MCF 10A (cell line): ENCODE data around the gene SORBS1. TPM values are rescaled to one million over a fixed set of nuclear protein-coding genes. Genes with fewer than 3 reads are reported as not detected.

Experiments used
- BruUV-seq: library from RNA; stranded (reverse); fragments of 400-500 nt; replicated peaks from 2 replicates; lab custom pipeline; 2021; lab: Mats Ljungman, UMichigan
- CTCF ChIA-PET: fragments of 300-600 bp; sonication (Branson Sonifier 250); formaldehyde crosslinking; extraction: SDS; loops from one replicate; lab custom pipeline; 2021; ENCODE audit warnings: antibody characterized with exemption, inconsistent platforms; lab: Yijun Ruan, JAX
- POLR2A ChIA-PET: fragments of 300-600, 350-650 bp; sonication (Branson Sonifier 250); formaldehyde crosslinking; extraction: SDS; loops from one replicate; lab custom pipeline; 2020; ENCODE audit warnings: antibody characterized with exemption, inconsistent platforms; lab: Yijun Ruan, JAX
- DNase-seq: peaks from one replicate; pipeline ENCODE4 v3.0.0-alpha.2; 2018; ENCODE audit not compliant: unreplicated experiment
- H3K27ac Mint-ChIP-seq: one replicate; pipeline ENCODE4 v1.8.0; 2022; ENCODE audit warnings: mild to moderate bottlenecking, low read depth, mixed read lengths; ENCODE audit not compliant: unreplicated experiment
- H3K27me3 Mint-ChIP-seq: one replicate; pipeline ENCODE4 v1.8.0; 2022; ENCODE audit warnings: mixed read lengths; ENCODE audit not compliant: insufficient read depth, unreplicated experiment
- H3K36me3 Mint-ChIP-seq: one replicate; pipeline ENCODE4 v1.8.0; 2022; ENCODE audit warnings: mild to moderate bottlenecking, moderate library complexity, mixed read lengths; ENCODE audit not compliant: insufficient read depth, unreplicated experiment
- H3K4me1 Mint-ChIP-seq: one replicate; pipeline ENCODE4 v1.8.0; 2022; ENCODE audit warnings: mixed read lengths; ENCODE audit not compliant: insufficient read depth, unreplicated experiment
- H3K4me3 Mint-ChIP-seq: one replicate; pipeline ENCODE4 v1.8.0; 2022; ENCODE audit warnings: mild to moderate bottlenecking, moderate library complexity, mixed read lengths; ENCODE audit not compliant: unreplicated experiment
- H3K9me3 Mint-ChIP-seq: one replicate; pipeline ENCODE4 v1.8.0; 2022; ENCODE audit warnings: mixed read lengths; ENCODE audit not compliant: unreplicated experiment
- CTCF ChIP-seq: fragments of 200-600 bp; IDR thresholded peaks from one replicate; pipeline ENCODE4 v1.8.0; 2022; ENCODE audit warnings: antibody characterized with exemption, mild to moderate bottlenecking; ENCODE audit not compliant: unreplicated experiment
- intact Hi-C: fragments of 100-400 bp; cut with micrococcal nuclease; formaldehyde crosslinking; loops from 2 replicates; pipeline ENCODE4 v1.14.1; 2022
- total RNA-seq: library from RNA; stranded (reverse); gene quantifications from 2 replicates; pipeline ENCODE4 v1.2.3, GENCODE V29; 2022

SORBS1 gene
- total RNA-seq, 1 experiment from 2014 or later: 1.0 TPM

DNA sequence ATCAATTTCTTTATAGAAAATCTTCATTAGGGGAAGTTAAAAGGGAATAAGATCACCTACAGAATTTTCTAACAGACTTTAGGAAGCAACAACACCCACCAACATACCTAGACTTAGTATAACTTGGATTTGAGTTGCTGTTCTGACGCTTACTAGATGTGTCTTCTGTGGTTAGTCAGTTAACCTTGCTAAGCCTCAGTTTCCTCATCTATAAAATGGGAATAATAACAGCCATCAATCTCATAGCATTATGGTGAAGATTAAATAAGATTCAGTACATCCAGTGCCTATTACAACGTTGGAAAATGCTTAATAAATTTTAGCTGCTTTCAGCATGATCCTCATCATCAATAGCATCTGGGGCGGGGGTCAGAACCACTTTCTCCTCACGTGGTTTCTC is 106.2 kb downstream of the SORBS1 start:
- no peaks in the 10 kb centered on the region for H3K27me3 Mint-ChIP-seq
- no TSS peak for BruUV-seq
- POLR2A ChIA-PET: interaction anchor here (0.6 kb wide), 1 partner anchor 1095 kb away, joined by 3 read pairs; no protein-coding TSS in a partner anchor
- H3K4me3 Mint-ChIP-seq: no peak overlapping the region
- H3K9me3 Mint-ChIP-seq: no peaks in the 10 kb centered on the region
- TF ChIP-seq CTCF: no peak
- intact Hi-C loops: no loop called here
- no peak overlapping the region for H3K27ac Mint-ChIP-seq
- no peaks in the 10 kb centered on the region for H3K4me1 Mint-ChIP-seq
- H3K36me3 Mint-ChIP-seq: no peaks in the 10 kb centered on the region
- CTCF ChIA-PET: interaction anchor here (0.7 to 2.9 kb wide), 6 partner anchors 9 to 145 kb away, joined by 3 to 18 read pairs (median 4); no protein-coding TSS in a partner anchor
- DNase-seq: no peak

DNA sequence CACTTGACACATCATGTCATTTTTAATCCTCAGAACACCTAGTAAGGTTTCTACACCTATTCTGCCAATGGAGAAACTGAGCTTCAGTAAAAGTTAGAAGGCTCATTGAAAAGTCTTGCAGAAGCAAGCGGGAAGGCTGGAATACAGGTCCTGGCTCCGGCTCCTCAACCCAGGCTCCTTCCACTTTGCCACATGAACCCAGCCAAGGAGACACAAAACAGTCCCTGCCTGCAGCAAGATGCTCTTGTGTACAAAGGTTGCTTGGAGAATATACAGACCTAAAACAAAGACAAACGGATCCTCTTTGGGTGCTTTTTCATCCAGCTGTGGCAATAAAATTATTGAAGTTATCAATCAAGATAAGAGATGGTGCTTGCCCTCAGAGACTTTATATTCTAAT is 106.8 kb downstream of the SORBS1 start:
- Mint-ChIP-seq H3K4me1 (no peaks in the 10 kb centered on the region), H3K27me3 (no peaks in the 10 kb centered on the region), H3K4me3 (no peak overlapping the region), H3K36me3 (no peaks in the 10 kb centered on the region), H3K27ac (no peak overlapping the region), H3K9me3 (no peaks in the 10 kb centered on the region)
- ChIA-PET CTCF (interaction anchor here (0.8 to 2.9 kb wide), 3 partner anchors 9 to 29 kb away, joined by 3 to 18 read pairs (median 7); no protein-coding TSS in a partner anchor), POLR2A (interaction anchor here (0.6 kb wide), 1 partner anchor 1096 kb away, joined by 3 read pairs; no protein-coding TSS in a partner anchor)
- no peak for DNase-seq
- no TSS peak for BruUV-seq
- TF ChIP-seq CTCF: no peak
- intact Hi-C loops: no loop called here

DNA sequence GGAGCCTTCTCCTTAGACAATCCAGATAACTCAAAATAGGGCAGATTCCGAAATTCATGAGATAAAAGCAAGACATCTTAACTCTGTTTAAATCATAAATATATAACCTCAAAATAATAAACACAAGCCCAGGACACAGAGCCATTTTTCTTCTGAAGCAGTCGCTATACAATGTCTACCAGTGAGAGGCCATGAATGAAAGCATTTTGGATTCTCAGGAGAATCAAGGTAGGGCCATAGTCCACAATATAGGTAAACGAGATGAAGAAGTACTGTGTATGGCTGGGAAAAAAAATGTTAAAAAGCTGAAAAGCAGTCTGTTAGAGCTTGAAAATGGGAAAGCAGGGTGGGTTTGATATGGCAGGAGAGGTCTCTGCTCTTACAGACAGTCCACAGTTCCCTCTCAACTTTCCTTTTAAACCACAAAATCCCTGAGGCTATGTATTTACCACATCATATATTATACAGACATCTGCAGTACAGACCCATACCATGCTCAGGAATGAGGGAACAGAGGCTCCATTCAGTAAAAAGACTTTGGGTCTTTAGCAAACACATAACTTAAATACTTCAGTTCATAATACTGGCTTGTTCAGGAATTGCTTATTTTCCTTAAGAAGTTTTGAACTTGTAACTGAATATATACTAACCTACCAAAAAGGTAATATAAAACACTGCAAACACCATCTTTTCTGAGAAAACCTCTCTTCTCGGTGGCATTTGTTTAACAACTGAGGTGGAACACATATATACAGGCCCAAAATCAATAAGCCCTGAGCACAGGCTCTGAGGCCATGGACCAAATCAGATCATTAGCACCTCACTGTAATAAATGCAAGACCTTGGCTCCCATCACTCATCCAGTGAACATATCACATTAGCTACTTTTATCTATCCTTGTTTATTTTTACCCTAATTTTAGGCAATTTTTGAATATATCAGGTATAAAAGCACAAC is 109.3 kb downstream of the SORBS1 start:
- POLR2A ChIA-PET: interaction anchor here (0.8 kb wide), 1 partner anchor 13 kb away, joined by 3 read pairs; no protein-coding TSS in a partner anchor
- TF ChIP-seq CTCF: no peak
- intact Hi-C loops: no loop called here

DNA sequence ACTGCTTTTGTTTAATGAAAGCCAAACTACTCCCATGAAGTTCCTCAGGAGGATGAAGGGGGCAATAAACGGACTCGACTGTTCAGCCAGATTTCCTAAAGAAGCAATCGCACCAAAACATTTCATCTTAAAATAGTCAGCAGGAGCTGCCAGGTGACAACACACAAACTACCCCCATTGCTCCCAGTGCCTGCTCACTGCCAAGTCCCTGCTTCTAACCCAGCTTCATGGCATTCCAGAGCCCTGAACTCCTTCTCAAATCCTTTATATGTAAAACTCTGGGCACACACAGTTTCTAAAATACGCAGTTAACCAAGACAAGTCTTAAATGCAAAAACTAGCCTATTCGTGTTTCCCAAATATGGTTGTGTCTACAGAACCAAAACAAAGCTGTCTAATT is 110.0 kb downstream of the SORBS1 start:
- ChIA-PET POLR2A (interaction anchor here (0.6 to 0.8 kb wide), 2 partner anchors 12 to 63 kb away, joined by 3 read pairs; no protein-coding TSS in a partner anchor), CTCF (interaction anchor here (0.6 to 1.6 kb wide), 4 partner anchors 20 to 74 kb away, joined by 3 to 6 read pairs (median 4); no protein-coding TSS in a partner anchor)
- no TSS peak for BruUV-seq
- no peak for DNase-seq
- no peaks in the 10 kb centered on the region for H3K9me3 Mint-ChIP-seq
- no peaks in the 10 kb centered on the region for H3K36me3 Mint-ChIP-seq
- no peak overlapping the region for H3K27ac Mint-ChIP-seq
- intact Hi-C loops: no loop called here
- no peak overlapping the region for H3K4me3 Mint-ChIP-seq
- no peak for TF ChIP-seq CTCF
- no peaks in the 10 kb centered on the region for H3K27me3 Mint-ChIP-seq
- H3K4me1 Mint-ChIP-seq: peaks cover under 1% of the 10 kb centered on the region

More for the DNA sequence above, 109.3 kb downstream of the SORBS1 start:
- H3K36me3 Mint-ChIP-seq: no peaks in the 10 kb centered on the region
- CTCF ChIA-PET: interaction anchor here (0.6 to 1.6 kb wide), 4 partner anchors 21 to 73 kb away, joined by 3 to 6 read pairs (median 4); no protein-coding TSS in a partner anchor
- no peaks in the 10 kb centered on the region for H3K4me1 Mint-ChIP-seq
- no peak overlapping the region for H3K27ac Mint-ChIP-seq
- H3K4me3 Mint-ChIP-seq: no peak overlapping the region
- no TSS peak for BruUV-seq
- no peak for DNase-seq
- no peaks in the 10 kb centered on the region for H3K27me3 Mint-ChIP-seq
- H3K9me3 Mint-ChIP-seq: no peaks in the 10 kb centered on the region
